ENCODE data around the gene NR3C1. TPM values are rescaled to one million over a fixed set of nuclear protein-coding genes. Genes with fewer than 3 reads are reported as not detected.

The NR3C1 gene
- total RNA-seq, 1 donor from 2014 or later: 22.3 TPM

- no peak for DNase-seq (ENCODE audit: extremely low read depth, low read depth, low spot score)
Observed at GRCh38 chr5:143372187-143372829, 31.2 kb downstream of the NR3C1 start.

GRCh38 chr5:143370440-143370839 lies 33.0 kb downstream of the NR3C1 start:
- no peak for DNase-seq (ENCODE audit: extremely low read depth, low read depth, low spot score)

- DNase-seq (ENCODE audit: extremely low read depth, low read depth, low spot score): no peak
Observed at GRCh38 chr5:143364061-143364460, 39.4 kb downstream of the NR3C1 start.

GRCh38 chr5:143362664-143363227 lies 40.7 kb downstream of the NR3C1 start:
- no peak for DNase-seq (ENCODE audit: extremely low read depth, low read depth, low spot score)

GRCh38 chr5:143361438-143361837 lies 42.0 kb downstream of the NR3C1 start:
- no peak for DNase-seq (ENCODE audit: extremely low read depth, low read depth, low spot score)

- no peak for DNase-seq (ENCODE audit: extremely low read depth, low read depth, low spot score)
Observed at GRCh38 chr5:143360755-143361154, 42.7 kb downstream of the NR3C1 start.

- DNase-seq (ENCODE audit: extremely low read depth, low read depth, low spot score): no peak
Observed at GRCh38 chr5:143359869-143360268, 43.6 kb downstream of the NR3C1 start.

GRCh38 chr5:143356855-143357583 lies 46.5 kb downstream of the NR3C1 start:
- no peak for DNase-seq (ENCODE audit: extremely low read depth, low read depth, low spot score)

GRCh38 chr5:143355710-143356109 lies 47.8 kb downstream of the NR3C1 start:
- DNase-seq (ENCODE audit: extremely low read depth, low read depth, low spot score): peak; percentile 89

- no peak for DNase-seq (ENCODE audit: extremely low read depth, low read depth, low spot score)
Observed at GRCh38 chr5:143354025-143354424, 49.5 kb downstream of the NR3C1 start.

GRCh38 chr5:143352691-143353090 lies 50.8 kb downstream of the NR3C1 start:
- DNase-seq (ENCODE audit: extremely low read depth, low read depth, low spot score): no peak

GRCh38 chr5:143350751-143351602 lies 52.5 kb downstream of the NR3C1 start:
- DNase-seq (ENCODE audit: extremely low read depth, low read depth, low spot score): no peak

- no peak for DNase-seq (ENCODE audit: extremely low read depth, low read depth, low spot score)
Observed at GRCh38 chr5:143350341-143350740, 53.1 kb downstream of the NR3C1 start.

- DNase-seq (ENCODE audit: extremely low read depth, low read depth, low spot score): no peak
Observed at GRCh38 chr5:143349177-143349576, 54.3 kb downstream of the NR3C1 start.

- no peak for DNase-seq (ENCODE audit: extremely low read depth, low read depth, low spot score)
Observed at GRCh38 chr5:143347698-143348344, 55.7 kb downstream of the NR3C1 start.

- no peak for DNase-seq (ENCODE audit: extremely low read depth, low read depth, low spot score)
Observed at GRCh38 chr5:143347046-143347445, 56.4 kb downstream of the NR3C1 start.

- no peak for DNase-seq (ENCODE audit: extremely low read depth, low read depth, low spot score)
Observed at GRCh38 chr5:143345671-143346440, 57.6 kb downstream of the NR3C1 start.

GRCh38 chr5:143343042-143343441 lies 60.4 kb downstream of the NR3C1 start:
- no peak for DNase-seq (ENCODE audit: extremely low read depth, low read depth, low spot score)

GRCh38 chr5:143342607-143343006 lies 60.9 kb downstream of the NR3C1 start:
- no peak for DNase-seq (ENCODE audit: extremely low read depth, low read depth, low spot score)

Measured in glomerular endothelial cell (primary cell).